HG03520 (cell line): Measurements from ENCODE around the gene ZNF697.
A peak's percentile ranks its signal among the peaks of the same experiment; 100 is the strongest.
"Not testable (repeated sequence)": the region's sequence is repeated elsewhere in the genome, so short reads cannot be mapped to it uniquely, and the experiment has no call there.

Experiments
- ATAC-seq: cut with Tn5 transposase; IDR thresholded peaks from one replicate; pipeline ENCODE4 v1.9.1; 2021; ENCODE audit warnings: mild to moderate bottlenecking, moderate library complexity; ENCODE audit not compliant: unreplicated experiment

ZNF697 gene

GRCh38 chr1:119632103-119632490 is 16.0 kb downstream of the ZNF697 start:
- ATAC-seq: no peak

GRCh38 chr1:119631433-119632102 is 16.5 kb downstream of the ZNF697 start:
- ATAC-seq: no peak

- no peak for ATAC-seq
Measured at GRCh38 chr1:119631086-119631432, 17.0 kb downstream of the ZNF697 start.

GRCh38 chr1:119626841-119627240 is 21.2 kb downstream of the ZNF697 start:
- ATAC-seq: no peak

GRCh38 chr1:119626011-119626545 is 22.0 kb downstream of the ZNF697 start:
- no peak for ATAC-seq

- no peak for ATAC-seq
Measured at GRCh38 chr1:119623678-119624077, 24.4 kb downstream of the ZNF697 start.

GRCh38 chr1:119623193-119623515 is 24.9 kb downstream of the ZNF697 start:
- ATAC-seq: no peak

GRCh38 chr1:119622311-119623192 is 25.5 kb downstream of the ZNF697 start:
- ATAC-seq: no peak

- no peak for ATAC-seq
Measured at GRCh38 chr1:119621705-119622104, 26.4 kb downstream of the ZNF697 start.

GRCh38 chr1:119617751-119618691 is 30.0 kb downstream of the ZNF697 start:
- ATAC-seq: no peak

- not testable (repeated sequence) for ATAC-seq
Measured at GRCh38 chr1:119616748-119617147, 31.3 kb downstream of the ZNF697 start.

- ATAC-seq: not testable (repeated sequence)
Measured at GRCh38 chr1:119615100-119615499, 33.0 kb downstream of the ZNF697 start.

- ATAC-seq: peak; percentile 82
Measured at GRCh38 chr1:119613769-119614720, 34.0 kb downstream of the ZNF697 start.

GRCh38 chr1:119611701-119612113 is 36.4 kb downstream of the ZNF697 start:
- no peak for ATAC-seq

- not testable (repeated sequence) for ATAC-seq
Measured at GRCh38 chr1:119608816-119609215, 39.2 kb downstream of the ZNF697 start.

- ATAC-seq: not testable (repeated sequence)
Measured at GRCh38 chr1:119607087-119607807, 40.8 kb downstream of the ZNF697 start.

- ATAC-seq: no peak
Measured at GRCh38 chr1:119606394-119606793, 41.7 kb downstream of the ZNF697 start.

GRCh38 chr1:119605686-119606085 is 42.4 kb downstream of the ZNF697 start:
- no peak for ATAC-seq

GRCh38 chr1:119605080-119605479 is 43.0 kb downstream of the ZNF697 start:
- not testable (repeated sequence) for ATAC-seq
